ENCODE data around the gene CIAO2B. TPM values are rescaled to one million over a fixed set of nuclear protein-coding genes. Genes with fewer than 3 reads are reported as not detected.

CIAO2B gene
- polyA plus RNA-seq, 1 donor from 2014 or later, result 339 TPM

DNA sequence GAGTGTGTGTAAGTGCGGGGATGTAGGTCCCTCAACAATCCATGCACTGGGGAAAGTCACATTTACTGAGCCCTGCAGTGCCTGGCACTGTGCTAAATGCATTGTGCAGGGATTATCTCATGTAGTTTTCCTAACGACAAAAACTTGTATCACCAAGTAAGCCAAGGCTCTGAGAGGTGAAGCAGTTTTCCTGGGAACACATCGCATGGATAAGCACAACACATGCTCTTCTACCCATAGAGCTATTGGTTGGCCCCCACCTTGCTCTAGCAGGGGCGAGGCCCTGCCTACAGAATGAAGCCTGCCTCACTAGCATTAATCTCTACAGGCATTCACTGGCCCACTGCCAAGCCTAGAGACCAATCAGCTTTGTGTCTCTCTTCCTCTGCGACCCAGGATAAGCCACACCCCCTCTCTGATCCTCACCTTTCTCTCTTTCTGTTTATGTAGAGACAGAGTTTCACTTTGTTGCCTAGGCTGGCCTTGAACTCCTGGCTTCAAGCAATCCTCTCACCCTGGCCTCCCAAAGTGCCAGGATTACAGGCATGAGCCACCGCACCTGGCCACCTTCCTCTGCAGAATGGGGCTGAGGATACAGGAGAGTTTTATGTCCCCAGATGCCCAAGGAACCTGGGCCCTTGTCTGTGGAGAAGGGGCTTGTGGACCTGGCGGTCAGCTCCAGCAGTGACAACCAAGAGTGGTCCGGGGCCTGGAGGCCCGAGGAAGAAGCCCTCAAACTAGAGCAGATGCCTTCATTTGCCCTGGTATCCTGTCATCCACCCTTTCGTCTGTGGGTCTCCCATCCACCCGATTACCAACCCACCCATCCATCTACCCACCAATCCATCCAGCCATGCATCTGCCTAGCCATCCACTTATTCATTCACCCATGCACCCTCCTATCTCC lies 28.3 kb downstream of the CIAO2B start:
- TF ChIP-seq EZH2 (IDR thresholded peaks at IDR 0.05; ENCODE audit: borderline replicate concordance, insufficient read depth, low read length, poor library complexity, severe bottlenecking), result no peak
- Histone ChIP-seq H3K4me3 (ENCODE audit: low read length) (no peak overlapping the region), H3K79me2 (replicated peaks; ENCODE audit: insufficient read depth, low read length) (no peaks in the 10 kb centered on the region), H3K36me3 (ENCODE audit: insufficient read depth, low read length) (no peaks in the 10 kb centered on the region), H3K4me2 (ENCODE audit: low read length) (no peak overlapping the region), H4K20me1 (ENCODE audit: insufficient read depth) (no peaks in the 10 kb centered on the region), H3F3A (ENCODE audit: insufficient read depth, low read length, poor library complexity, severe bottlenecking) (no peaks in the 10 kb centered on the region), H2AFZ (ENCODE audit: low read depth, low read length) (no peak overlapping the region), H3K9me2 (ENCODE audit: insufficient read depth, low read length) (no peaks in the 10 kb centered on the region), H3K27me3 (ENCODE audit: insufficient read depth, low read depth, low read length) (no peaks in the 10 kb centered on the region), H3K9ac (ENCODE audit: low read length) (no peak overlapping the region), H3K9me3 (ENCODE audit: low read length) (no peaks in the 10 kb centered on the region), H3K27ac (ENCODE audit: low read length) (no peak overlapping the region)

DNA sequence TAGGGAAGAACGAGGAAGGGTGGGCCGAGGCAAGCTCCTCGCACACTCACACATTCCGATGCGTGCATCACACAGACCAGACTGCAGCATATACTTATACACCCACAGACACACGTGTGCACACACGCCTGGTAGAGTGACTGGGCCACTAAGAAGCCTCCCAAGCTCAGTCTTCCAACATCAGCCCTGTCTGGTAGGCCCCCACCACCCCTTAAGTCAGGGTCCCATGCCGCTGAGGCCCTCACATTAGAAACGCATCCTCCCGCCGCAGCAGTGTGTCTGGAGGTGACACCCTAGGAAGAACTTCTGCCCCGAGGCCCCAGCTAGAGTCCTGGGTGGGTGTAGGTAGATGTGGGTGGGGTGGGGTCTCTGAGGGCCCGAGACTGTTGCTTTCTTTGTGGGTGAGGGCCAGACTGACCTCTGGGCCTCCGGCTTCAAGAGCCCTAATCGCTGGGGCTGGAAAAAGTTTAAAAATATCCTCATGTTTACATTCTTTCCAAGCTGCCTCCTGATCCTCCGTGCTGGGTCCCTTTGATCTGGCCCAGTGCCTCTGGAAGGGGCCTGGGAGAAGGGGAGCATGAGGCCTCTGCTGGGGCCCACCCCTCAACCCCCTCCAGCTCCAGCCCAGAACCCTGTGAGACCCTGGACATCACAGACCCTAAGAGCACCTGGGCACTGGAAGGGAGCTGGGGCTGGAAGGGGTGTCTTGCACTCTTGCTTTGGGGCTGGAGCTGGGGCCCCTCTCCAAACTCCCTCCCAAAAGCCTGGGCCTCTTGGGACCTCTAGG lies 29.2 kb downstream of the CIAO2B start:
- no peak overlapping the region for H2AFZ ChIP-seq (ENCODE audit: low read depth, low read length)
- no peaks in the 10 kb centered on the region for H3K9me3 ChIP-seq (ENCODE audit: low read length)
- H3K9me2 ChIP-seq (ENCODE audit: insufficient read depth, low read length), result no peaks in the 10 kb centered on the region
- H3K9ac ChIP-seq (ENCODE audit: low read length), result no peak overlapping the region
- H4K20me1 ChIP-seq (ENCODE audit: insufficient read depth), result no peaks in the 10 kb centered on the region
- no peak overlapping the region for H3K4me2 ChIP-seq (ENCODE audit: low read length)
- H3K36me3 ChIP-seq (ENCODE audit: insufficient read depth, low read length), result no peaks in the 10 kb centered on the region
- H3F3A ChIP-seq (ENCODE audit: insufficient read depth, low read length, poor library complexity, severe bottlenecking), result no peaks in the 10 kb centered on the region
- no peak overlapping the region for H3K27ac ChIP-seq (ENCODE audit: low read length)
- no peak overlapping the region for H3K4me3 ChIP-seq (ENCODE audit: low read length)
- no peaks in the 10 kb centered on the region for H3K27me3 ChIP-seq (ENCODE audit: insufficient read depth, low read depth, low read length)
- TF ChIP-seq SMC3 (conservative IDR thresholded peaks at IDR 0.05; ENCODE audit: poor library complexity) (no peak), POLR2AphosphoS5 (IDR thresholded peaks at IDR 0.05) (no peak), MXI1 (conservative IDR thresholded peaks at IDR 0.05; ENCODE audit: poor library complexity, severe bottlenecking) (no peak), EZH2 (IDR thresholded peaks at IDR 0.05; ENCODE audit: borderline replicate concordance, insufficient read depth, low read length, poor library complexity, severe bottlenecking) (no peak), TAF1 (IDR thresholded peaks at IDR 0.05; ENCODE audit: low read depth) (no peak), EP300 (conservative IDR thresholded peaks at IDR 0.05; ENCODE audit: poor library complexity, severe bottlenecking) (no peak), RAD21 (conservative IDR thresholded peaks at IDR 0.05) (no peak)
- TF ChIP-seq, protein P1, sequence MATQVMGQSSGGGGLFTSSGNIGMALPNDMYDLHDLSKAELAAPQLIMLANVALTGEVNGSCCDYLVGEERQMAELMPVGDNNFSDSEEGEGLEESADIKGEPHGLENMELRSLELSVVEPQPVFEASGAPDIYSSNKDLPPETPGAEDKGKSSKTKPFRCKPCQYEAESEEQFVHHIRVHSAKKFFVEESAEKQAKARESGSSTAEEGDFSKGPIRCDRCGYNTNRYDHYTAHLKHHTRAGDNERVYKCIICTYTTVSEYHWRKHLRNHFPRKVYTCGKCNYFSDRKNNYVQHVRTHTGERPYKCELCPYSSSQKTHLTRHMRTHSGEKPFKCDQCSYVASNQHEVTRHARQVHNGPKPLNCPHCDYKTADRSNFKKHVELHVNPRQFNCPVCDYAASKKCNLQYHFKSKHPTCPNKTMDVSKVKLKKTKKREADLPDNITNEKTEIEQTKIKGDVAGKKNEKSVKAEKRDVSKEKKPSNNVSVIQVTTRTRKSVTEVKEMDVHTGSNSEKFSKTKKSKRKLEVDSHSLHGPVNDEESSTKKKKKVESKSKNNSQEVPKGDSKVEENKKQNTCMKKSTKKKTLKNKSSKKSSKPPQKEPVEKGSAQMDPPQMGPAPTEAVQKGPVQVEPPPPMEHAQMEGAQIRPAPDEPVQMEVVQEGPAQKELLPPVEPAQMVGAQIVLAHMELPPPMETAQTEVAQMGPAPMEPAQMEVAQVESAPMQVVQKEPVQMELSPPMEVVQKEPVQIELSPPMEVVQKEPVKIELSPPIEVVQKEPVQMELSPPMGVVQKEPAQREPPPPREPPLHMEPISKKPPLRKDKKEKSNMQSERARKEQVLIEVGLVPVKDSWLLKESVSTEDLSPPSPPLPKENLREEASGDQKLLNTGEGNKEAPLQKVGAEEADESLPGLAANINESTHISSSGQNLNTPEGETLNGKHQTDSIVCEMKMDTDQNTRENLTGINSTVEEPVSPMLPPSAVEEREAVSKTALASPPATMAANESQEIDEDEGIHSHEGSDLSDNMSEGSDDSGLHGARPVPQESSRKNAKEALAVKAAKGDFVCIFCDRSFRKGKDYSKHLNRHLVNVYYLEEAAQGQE (IDR thresholded peaks at IDR 0.05; ENCODE audit: borderline replicate concordance), result no peak
- TF ChIP-seq, protein P2, sequence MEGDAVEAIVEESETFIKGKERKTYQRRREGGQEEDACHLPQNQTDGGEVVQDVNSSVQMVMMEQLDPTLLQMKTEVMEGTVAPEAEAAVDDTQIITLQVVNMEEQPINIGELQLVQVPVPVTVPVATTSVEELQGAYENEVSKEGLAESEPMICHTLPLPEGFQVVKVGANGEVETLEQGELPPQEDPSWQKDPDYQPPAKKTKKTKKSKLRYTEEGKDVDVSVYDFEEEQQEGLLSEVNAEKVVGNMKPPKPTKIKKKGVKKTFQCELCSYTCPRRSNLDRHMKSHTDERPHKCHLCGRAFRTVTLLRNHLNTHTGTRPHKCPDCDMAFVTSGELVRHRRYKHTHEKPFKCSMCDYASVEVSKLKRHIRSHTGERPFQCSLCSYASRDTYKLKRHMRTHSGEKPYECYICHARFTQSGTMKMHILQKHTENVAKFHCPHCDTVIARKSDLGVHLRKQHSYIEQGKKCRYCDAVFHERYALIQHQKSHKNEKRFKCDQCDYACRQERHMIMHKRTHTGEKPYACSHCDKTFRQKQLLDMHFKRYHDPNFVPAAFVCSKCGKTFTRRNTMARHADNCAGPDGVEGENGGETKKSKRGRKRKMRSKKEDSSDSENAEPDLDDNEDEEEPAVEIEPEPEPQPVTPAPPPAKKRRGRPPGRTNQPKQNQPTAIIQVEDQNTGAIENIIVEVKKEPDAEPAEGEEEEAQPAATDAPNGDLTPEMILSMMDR (IDR thresholded peaks at IDR 0.05; ENCODE audit: poor library complexity, severe bottlenecking), result no peak
- no peaks in the 10 kb centered on the region for H3K79me2 ChIP-seq (replicated peaks; ENCODE audit: insufficient read depth, low read length)
